Peyer's patch (tissue), 4 donors: Measurements from ENCODE around the gene PYGB.

Source experiments
- CTCF ChIP-seq, 6 experiments: fragments of 450-650 bp in 4 of 6; fragments of 200-600 bp in 2 of 6; sonication (generic) in 1 of 6; IDR thresholded peaks; one replicate each; pipeline ENCODE4 v1.5.1; 2017 to 2019; ENCODE audit warnings: antibody characterized with exemption in 6 of 6, mild to moderate bottlenecking in 3 of 6, moderate library complexity in 1 of 6
- POLR2A ChIP-seq, 2 donors: fragments of 450-650 bp; IDR thresholded peaks; one replicate each; pipeline ENCODE4 v1.5.1; 2017; ENCODE audit warnings: antibody characterized with exemption in 2 of 2, mild to moderate bottlenecking in 2 of 2, moderate library complexity in 2 of 2

GRCh38 chr20:25325073-25325472, 77.2 kb downstream of the PYGB start:
- no peak for TF ChIP-seq CTCF (IDR thresholded peaks at IDR 0.05)
- TF ChIP-seq POLR2A (IDR thresholded peaks at IDR 0.05) = no peak
